ENCODE results near the gene BRMS1.
"Not testable (repeated sequence)": the region's sequence is repeated elsewhere in the genome, so short reads cannot be mapped to it uniquely, and the experiment has no call there.

BRMS1 gene

DNA sequence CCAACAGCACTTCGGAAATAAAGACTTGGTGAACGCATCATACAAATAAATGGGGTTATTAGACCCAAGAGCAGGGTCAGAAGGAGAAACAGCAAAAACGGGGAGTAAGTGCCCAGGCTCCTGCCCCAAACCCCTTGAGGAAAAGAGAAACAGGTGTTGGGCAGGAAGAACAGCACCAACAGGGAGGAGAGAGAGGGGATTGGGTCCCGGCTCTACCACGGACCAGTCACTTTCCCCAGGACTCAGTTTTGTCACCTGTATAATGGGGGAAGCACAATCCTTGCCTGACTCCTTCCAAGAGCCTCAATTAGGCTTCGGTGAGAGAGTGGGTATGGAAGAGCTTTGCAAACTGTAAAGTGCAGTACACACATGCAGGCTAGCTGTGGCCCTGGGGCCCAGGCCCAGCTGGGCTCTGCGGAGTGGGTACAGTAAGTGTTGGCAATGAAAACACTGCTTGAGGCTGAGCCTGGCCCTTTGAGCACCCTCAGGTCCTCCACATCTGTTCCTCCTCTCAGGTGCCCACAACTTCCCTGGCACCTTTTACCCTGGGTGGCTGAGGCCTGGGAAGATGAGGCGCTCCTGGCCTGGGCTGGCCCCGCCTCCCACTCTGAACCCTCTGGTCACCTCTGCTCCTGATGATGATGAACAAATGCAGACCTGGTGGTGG, 17.7 kb upstream of the BRMS1 start:
- DNase-seq: no peak

DNA sequence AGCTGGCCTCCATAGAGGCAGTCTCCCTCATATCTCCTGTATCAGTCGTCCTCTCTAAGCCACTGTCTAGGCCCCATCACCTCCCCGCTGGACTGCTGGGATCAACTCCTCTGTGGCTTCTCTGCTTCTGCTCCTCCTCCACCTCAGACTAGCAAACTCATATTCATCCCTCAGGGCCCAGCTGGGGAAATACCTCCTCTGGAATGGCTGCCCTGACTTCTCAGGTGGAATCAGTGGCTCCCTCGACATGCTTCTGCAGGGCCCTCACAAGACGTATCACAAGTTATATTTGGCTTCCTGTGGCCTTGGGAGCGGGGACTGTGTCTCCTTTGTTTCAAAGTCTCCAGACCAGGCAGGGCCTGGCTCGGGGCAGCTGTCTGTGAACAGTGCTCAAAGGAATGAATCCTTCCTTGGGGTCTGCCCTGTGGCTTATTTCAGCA, 16.6 kb upstream of the BRMS1 start:
- no peak for DNase-seq

DNA sequence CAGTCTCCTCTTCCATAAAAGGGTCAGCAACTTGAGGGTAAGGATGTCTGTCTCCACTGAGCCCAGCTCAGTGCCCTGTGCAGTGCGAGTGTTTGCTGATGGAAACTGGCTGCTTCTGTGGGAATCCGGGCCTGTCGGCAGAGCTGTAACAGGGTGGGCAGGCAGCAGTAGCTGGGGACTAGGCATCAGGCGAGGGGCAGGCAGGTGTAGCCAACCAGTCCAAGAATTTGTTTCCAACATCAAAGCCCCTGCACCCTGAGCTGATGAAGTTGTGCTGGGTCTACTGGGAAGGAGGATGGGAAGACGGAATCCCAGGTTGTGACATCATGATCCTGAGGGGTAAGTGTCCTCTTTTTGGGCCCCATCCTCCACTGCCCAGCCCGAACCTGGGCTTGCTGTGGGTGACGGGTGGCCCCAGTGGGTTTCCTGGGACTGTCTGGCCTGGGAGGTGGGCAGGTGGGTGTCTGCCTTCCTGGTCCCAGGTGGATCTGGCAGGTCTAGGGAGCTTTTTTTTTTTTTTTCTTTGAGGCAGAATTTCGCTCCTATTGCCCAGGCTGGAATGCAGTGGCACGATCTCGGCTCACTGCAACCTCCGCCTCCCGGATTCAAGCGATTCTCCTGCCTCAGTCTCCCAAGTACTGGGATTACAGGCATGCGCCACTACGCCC, 15.6 kb upstream of the BRMS1 start:
- no peak for DNase-seq

DNA sequence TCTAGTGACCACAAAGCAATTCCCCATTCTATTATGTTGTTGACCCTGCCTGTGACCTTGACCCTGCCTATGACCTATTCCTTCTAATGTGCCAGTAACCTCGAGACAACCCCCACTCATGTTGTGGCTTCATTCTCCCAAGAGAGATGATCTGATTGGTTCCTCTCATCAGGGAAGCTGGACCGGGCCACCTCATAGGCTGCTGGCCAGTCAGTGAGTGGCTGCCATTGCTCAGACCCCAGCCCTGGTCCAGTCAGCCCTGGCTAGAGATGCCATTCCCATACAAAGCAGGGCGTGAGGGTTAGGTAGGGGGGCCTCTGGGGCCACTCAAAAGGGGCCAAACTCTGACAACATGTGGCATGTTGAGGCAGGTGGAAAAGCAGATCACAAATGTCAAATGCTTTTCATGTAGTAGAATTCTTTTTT, 14.8 kb upstream of the BRMS1 start:
- no peak for DNase-seq

DNA sequence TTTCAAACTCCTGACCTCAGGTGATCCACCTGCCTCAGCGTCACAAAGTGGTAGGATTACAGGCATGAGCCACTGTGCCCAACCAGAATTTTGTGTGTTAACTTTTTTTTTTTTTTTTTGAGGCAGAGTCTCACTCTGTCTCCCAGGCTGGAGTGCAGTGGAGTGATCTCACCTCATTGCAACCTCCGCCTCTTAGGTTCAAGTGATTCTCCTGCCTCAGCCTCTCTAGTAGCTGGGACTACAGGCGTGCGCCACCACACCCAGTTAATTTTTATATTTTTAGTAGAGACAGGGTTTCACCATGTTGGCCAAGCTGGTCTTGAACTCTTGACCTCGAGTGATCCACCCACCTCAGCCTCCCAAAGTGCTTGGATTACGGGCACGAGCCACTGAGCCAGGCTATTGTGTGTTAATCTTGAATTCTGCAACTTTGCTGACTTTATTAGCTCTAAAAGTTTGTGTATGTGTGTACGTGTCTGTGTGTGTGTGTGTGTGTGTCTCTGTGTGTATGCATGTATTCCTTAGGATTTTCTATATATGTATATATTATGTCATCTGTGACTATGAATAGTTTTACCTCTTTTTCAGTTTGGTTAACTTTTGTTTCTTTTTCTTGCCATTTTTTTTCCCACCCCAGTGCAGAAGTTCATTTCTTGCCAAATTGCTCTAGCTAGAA, 5.8 kb upstream of the BRMS1 start:
- not testable (repeated sequence) for DNase-seq

DNA sequence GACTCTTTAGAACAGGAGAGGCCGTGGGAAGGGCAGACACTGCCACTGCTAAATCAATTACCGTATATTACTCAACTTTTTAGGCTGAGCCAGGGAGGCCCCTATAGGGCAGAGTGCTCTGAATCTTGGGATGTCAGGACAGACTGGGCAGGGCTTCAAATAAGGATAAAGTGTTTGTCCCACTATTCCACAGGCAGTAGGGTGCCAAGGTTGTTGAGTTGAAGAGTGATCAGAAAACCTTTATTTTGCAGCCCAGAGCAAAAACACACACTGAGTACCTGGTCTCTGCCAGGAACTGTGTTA, 4.1 kb upstream of the BRMS1 start:
- no peak for DNase-seq

DNA sequence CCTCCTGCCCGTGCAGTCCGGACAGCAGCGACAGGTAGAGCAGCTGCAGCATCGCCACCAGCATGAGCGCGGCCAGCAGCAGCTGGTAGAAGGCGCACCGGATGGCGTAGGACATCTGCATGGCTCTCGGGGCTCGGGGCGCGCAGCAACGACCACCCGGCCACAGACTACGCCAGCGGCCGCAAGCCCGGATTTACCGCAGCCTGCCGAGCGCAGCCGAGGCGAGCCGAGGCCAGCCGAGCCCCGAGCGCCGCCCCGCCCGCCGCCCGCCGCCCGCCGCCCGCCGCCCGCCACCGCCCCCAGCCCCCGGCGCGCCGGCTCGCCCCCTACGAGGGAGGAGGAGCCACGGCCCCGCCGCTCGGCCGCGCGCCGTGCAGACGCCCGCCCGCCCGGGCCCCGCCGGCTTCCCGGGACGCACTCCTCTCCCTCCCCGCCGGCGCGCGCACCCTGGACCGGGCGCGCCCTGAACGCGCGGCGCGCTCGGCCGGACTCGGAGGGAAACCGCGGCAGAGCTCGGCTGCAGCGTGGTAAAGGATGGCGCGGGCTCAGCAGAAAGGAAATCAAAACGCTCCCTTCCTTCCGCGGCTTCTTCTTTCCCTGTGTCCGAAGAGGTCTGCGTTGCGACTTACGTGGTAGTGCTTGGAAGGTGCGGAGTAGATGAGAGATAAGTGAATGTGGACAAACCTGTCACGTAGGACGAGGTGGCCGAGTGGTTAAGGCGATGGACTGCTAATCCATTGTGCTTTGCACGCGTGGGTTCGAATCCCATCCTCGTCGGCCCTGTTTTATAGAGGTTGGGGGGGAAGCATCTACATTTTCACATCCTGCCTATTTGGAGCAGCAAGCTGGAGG, 2.7 kb upstream of the BRMS1 start, which contains the start of gene B4GAT1:
B4GAT1 (minus strand) TSS at position 205 of the 852 bp plus-strand sequence; CDS start at position 121, 84 bp downstream.
- peak; percentile 50 for DNase-seq

DNA sequence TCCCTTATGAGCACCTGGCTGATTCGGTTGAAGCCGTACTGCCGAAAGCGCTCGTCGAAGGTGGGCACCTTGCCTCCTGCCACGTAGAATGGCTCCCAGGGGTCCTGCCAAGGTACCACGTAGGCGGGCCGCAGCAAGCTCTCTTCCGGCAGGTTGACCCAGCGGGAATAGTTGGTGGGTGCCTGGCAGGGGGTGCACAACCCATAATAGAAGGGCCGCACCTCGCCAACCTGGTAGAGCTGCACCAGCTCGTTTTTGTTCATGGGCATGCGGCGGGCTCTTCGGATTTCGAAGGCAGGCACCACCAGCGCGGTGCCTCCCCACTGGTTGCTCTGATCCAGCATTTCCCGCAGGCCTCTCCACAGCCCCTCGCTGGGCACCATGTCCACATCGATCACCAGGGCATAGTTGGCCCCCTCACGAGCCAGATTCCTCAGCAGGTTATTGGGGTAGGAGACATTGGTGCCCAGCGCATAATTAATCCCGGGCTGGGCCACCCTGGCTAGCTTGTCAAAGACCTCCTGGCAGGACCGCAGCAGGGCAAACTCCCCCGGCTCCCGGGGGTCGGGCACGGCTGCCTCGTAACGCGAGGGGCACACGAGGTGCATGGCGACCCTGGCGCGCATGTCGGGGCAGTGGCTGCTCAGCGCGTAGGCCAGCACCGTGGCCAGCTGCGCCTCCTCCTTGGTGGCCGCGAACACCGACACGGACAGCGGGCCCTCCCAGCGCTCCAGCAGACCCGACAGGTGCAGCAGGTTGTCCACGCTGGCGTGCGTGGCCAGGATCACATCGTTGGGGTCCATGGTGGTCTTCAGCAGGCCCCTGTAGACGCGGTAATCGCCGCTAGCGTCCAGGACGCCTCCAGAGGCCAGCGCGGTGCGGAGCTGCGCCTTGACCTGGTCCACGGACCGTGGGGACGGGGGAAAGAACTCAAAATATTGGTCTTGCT, 1.8 kb upstream of the BRMS1 start:
- DNase-seq: no peak

DNA sequence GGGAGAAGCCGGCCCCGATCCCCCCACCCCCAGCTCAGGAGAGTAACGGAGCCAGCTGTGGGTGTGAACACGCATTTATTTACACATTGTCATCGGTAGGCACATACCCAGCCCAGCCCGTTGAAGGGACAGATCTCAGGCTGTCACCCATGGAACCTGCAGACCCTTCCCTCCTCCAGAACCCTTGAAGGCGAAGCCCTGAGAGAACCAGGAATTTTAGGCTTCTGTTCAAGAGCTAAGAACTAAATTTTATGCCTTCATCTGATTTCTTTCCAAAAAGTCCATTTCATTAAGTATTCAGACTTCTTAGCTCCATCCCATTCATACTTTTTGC, 379 bp upstream of the BRMS1 start:
- DNase-seq: no peak

DNA sequence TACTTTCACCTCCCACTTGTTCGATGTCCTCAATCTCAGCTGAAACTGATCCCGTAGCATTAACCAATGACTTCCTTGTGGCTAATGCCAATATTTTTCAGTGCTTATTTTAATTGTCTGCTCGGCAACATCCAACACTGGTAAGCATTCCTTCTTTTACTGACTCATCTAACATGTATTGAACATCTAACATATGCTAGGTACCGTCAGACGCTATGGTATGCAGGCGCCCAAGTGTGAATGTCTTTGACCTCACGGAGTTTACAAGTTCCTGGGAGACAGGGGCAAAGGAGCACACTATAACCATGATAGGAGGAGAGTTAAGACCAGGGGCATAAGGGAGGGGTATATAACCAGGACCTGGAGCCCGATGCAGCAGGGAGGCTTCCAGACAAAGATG, 1.7 kb downstream of the BRMS1 start:
- DNase-seq: no peak

DNA sequence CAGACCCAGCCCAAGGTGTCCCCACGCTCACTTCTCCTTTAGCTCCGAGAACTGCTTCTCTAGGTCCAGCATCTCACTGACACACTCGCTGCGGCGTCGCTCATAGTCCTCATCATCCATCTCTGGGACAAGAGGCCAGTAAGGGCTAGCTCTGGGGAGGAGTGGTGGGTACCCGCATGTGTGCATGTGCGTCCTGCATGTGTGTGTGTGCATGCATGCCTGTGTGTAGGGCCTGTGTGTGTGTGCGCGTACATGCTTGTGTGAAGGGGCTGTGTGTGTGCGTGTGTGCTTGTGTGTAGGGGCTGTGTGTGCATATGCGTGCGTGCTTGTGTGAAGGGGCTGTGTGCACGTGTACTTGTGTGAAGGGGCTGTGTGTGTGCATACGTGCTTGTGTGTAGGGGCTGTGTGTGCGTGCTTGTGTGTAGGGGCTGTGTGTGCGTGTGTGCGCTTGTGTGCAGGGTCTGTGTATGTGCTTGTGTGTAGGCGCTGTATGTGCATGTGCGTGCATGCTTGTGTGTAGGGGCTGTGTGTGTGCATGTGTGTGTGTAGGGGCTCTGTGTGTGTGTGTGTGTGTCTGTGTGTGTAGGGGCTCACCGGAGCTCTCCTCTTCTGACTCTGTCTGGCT, 3.3 kb downstream of the BRMS1 start:
- DNase-seq: no peak

DNA sequence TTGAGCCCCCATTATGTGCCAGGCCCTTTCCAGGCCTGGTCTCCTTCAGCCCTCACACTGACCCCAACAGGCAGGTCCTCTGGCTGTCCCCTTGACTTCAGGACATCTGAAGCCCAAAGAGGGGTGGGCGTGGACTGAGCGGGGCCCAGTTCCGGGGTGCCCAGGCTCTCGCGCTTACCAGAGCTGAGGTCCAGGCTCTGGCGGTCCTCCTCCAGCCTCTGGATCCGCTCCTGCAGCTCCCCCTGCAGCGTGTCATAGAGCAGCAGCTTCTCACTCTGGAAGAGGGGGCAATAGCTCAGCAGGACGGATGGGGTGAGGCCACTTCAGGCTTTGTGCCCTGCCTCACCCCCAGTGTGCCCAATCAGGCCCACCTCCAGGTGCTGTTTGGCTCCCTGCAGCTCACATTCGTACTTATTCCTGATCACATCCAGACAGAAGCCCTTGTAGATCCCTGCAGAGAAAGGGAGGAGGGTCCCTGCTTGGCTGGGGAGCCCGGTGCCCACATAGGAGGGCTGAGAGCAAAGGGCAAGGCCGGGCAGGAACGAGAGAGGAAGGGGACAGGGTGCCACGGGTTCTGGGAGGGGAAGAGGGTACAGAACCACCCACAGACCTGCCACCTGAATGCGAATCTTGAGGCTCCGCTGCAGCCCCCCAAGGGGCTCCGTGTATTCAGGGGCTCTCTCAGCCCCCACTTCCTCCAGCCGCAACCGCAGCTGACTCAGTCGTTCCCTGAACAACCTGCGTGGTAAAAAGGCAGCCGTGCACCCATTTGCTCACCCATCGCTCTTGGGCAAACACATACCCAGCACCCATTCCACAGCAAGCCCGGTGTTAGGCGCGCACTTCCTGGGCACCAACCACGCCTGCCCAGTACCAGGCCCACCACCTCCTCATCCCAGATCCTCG, 4.1 kb downstream of the BRMS1 start:
- DNase-seq: no peak

DNA sequence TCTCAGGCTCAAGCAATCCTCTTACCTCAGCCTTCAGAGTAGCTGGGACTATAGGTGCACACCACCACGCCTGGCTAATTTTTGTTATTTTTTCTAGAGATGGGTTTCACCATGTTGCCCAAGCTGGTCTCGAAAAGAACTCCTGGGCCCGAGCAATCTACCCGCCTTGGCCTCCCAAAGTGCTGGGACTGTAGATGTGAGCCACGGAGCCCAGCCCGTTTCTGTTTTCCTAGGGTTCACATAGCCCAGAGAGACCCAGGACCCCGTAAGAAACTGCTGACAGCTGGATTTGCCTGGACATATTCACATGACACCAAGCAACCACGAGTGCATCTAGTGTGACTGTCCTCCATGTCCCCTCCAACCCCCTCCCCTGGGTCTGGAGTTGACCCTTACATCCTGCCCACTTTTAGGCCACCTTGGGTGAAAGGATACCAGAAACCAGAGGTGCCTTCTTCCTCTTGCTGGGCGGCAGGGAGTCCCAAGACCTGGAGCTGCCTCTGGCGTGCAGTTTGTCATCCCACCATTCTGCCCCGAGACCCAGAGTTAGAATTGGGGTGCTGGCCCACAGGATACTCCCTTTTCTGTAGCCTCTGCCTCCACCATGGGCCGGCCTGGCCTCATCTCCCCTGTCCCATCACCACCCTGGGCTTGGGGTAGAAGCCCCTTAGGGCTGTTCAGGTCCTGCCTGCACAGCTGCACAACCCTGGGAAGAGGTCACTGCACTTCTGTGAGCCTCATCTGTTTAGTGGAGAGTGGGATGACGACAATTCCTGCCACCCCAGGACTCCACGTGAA, 5.0 kb downstream of the BRMS1 start:
- DNase-seq: no peak

DNA sequence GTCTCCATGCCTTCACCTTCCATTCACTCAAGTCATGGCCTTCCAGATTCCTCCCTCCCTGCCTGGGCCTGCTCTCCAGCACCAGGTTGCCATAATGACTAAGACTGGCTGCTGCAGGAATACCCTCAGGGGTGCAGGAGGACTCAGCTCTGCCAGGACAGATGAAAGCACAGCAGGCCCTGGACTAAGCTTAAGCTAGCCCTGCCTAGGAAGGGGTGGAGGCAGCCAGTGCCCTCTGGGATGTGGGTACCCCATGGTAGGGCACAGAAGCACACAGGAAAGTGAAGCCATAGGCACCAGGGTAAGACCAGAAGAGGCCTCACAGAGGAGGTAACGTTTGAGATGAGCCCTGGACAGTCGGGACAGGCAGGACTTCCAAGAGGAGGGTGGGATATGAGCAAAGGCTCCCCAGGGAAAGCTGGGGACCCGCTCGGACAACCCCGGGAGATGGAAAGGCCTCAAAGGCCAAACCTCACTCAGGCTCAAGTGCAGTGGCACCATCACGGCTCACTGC, 5.7 kb downstream of the BRMS1 start:
- no peak for DNase-seq

DNA sequence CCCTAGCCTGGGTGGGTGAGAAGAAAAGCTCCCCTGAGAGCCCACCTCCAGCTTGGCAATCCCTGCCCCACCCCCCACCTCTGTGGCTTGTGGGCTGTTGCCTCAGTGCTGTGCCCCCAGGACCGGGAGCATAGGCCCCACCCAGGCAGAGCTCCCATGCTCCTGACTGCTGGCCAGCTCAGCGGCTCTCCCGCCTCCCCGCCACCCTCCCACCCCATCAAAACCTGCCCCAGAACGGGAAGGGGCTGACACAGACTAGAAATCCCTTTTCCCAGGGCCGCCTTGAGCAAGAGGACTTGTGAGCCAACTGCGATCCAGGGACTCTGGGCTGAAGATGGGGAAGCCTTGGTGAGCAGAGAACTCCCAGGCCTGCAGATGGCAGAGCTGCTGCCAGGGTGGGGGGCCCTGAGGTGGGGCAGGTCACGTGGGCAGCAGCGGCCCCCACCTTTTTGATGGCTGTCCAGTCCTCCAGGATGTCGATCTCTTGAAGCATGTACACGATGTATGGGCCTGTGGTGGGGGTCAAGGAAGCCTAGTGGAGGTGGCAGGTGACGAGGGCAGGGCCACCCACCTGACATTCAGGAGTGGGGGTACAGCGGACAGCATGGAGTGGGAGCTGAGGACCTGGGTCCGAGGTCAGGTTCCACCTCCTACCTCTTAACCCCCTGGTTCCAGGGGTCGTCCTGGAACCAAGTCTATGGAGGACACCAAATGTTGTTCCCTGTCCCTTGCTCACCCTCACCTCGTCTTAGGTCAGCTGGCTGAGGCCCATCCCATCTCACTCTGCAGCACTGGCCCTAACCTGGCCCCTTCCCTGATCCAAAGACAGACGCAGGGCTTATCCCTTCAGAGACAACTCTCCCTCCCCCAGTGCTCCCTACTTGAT, 6.4 kb downstream of the BRMS1 start:
- DNase-seq: no peak

DNA sequence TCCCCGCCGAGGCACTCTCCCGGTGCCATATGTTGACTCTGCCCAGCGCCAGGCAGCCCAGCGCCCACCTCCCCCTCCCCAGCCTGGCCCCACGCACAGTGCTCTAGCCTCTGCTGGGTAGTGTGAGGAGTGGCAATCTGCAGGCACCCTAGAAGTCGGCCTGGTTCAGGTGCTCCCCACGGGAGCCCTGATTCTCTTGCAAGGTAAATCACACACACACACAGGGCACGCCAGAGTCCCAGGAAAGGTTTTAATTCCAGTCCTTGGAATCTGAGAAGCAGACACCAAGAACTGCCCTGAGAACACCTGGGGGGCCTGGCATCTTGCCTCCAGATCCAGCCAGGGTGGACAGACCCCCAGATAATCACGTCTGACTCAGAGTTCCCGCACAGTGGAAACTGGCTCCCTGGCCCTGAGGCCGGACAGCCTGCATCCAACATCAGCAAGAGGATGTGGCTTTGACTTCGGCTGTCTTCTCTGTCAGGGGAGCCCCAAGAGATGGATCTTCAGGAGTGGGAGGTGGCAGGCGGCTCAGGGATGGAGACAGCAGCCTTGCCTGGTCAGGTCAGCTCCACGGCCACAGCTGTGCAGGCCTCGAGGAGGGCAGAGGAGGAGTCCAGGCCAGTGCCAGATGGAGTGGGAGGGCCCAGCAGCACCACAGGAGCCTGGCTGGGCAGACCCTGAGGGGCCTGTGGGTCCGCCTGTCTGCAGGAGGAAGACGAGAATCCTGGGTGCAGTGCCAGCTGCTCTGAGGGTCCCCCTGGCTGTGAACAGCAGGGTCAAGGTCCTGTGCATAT, 7.6 kb downstream of the BRMS1 start:
- no peak for DNase-seq

DNA sequence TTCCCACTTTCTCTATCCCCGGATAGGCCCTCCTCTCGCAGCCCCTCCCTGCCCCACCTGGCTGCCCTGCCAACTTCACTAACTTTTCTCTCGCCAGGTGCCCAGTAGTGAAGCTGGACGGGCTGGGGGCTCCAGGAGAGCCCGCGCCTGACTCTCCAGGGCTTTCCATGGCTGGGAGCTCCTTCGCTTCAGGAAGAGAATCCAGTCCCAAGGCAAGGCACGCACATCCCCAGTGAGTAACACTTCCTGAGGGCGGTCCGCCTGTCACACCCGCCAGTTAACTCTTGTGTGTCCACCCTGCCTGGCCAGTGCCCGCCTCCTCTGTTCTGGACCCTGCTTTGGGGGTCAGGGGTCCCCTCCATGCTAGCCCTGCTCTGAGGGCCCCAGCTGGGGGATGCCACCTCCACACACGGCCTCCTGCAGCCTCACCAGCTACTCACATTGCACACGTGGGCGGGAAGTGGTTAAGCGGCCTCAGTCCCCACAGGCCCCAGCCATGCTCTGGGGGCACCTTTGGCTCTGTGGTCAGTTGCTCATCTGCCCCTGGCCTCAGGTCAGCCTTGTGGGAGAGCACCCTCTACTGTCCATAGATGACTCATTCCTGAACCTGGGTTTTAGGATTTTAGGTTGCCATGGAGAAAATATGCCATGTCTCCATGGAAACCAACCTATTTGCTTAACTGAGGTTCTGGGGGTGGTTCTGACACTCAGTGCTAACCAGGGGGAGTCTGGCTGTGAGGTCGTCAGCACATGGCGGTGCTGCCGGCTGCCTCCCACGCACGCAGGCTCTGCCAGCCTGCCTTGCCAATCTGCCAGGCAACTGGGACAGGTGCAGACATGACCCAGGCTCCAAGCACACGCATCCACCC, 8.4 kb downstream of the BRMS1 start, which contains the start of gene RIN1:
RIN1 (minus strand) TSS at position 201 of the 869 bp plus-strand sequence; CDS start at position 169, 32 bp downstream.
- DNase-seq: peak; percentile 47

Measured in NCI-H2081 treated with DMSO at 0.1 percent for 48 hours (cell line).